GM19238 (cell line): ENCODE data around the gene TMEM121B.

Source experiments
- DNase-seq: peaks from one replicate; pipeline ENCODE4 v3.0.0; 2011; ENCODE audit warnings: low spot score; ENCODE audit not compliant: insufficient read length

TMEM121B gene

GRCh38 chr22:17110791-17111550, 10.2 kb downstream of the TMEM121B start:
- DNase-seq = no peak

- DNase-seq = no peak
Measured at GRCh38 chr22:17109976-17110375, 11.2 kb downstream of the TMEM121B start.

GRCh38 chr22:17109113-17109865, 11.9 kb downstream of the TMEM121B start:
- no peak for DNase-seq

- DNase-seq = no peak
Measured at GRCh38 chr22:17108256-17109112, 12.7 kb downstream of the TMEM121B start.

- no peak for DNase-seq
Measured at GRCh38 chr22:17107547-17107810, 13.7 kb downstream of the TMEM121B start.

- no peak for DNase-seq
Measured at GRCh38 chr22:17106785-17107546, 14.2 kb downstream of the TMEM121B start.

GRCh38 chr22:17106161-17106784, 14.9 kb downstream of the TMEM121B start:
- no peak for DNase-seq

GRCh38 chr22:17105143-17106129, 15.7 kb downstream of the TMEM121B start:
- DNase-seq = no peak

- no peak for DNase-seq
Measured at GRCh38 chr22:17104336-17104935, 16.7 kb downstream of the TMEM121B start.

GRCh38 chr22:17103351-17103750, 17.8 kb downstream of the TMEM121B start:
- no peak for DNase-seq

- DNase-seq = no peak
Measured at GRCh38 chr22:17102297-17102667, 18.9 kb downstream of the TMEM121B start.

- DNase-seq = no peak
Measured at GRCh38 chr22:17101475-17102296, 19.5 kb downstream of the TMEM121B start.

GRCh38 chr22:17100621-17101020, 20.5 kb downstream of the TMEM121B start:
- no peak for DNase-seq

- no peak for DNase-seq
Measured at GRCh38 chr22:17098379-17098819, 22.8 kb downstream of the TMEM121B start.

GRCh38 chr22:17097701-17098100, 23.5 kb downstream of the TMEM121B start:
- DNase-seq = no peak

- DNase-seq = no peak
Measured at GRCh38 chr22:17097062-17097461, 24.1 kb downstream of the TMEM121B start.

- DNase-seq = no peak
Measured at GRCh38 chr22:17096071-17096470, 25.1 kb downstream of the TMEM121B start.

GRCh38 chr22:17095538-17095937, 25.6 kb downstream of the TMEM121B start:
- no peak for DNase-seq
